GM12878 (cell line): Measurements from ENCODE around the gene ISM1. TPM values are rescaled to one million over a fixed set of nuclear protein-coding genes. Genes with fewer than 3 reads are reported as not detected.

Experiments
- ATAC-seq: fragments of 200-7000 bp; cut with Tn5 transposase; 3 replicates; pipeline ENCODE4 v1.9.1; 2020; ENCODE audit warnings: mild to moderate bottlenecking, moderate library complexity
- BruUV-seq: library from RNA; stranded (reverse); fragments of 400-500 nt; replicated peaks from 2 replicates; lab custom pipeline; 2021; lab: Mats Ljungman, UMichigan
- CTCF ChIA-PET: fragments of 300-600 bp; sonication (Branson Sonifier 250); formaldehyde crosslinking; extraction: SDS; loops from one replicate; lab custom pipeline; 2021; ENCODE audit warnings: inconsistent platforms; lab: Yijun Ruan, JAX
- POLR2A ChIA-PET: fragments of 350-600 bp; formaldehyde crosslinking; extraction: SDS; loops from one replicate; lab custom pipeline; 2021; ENCODE audit warnings: inconsistent platforms; lab: Charles Lee
- RAD21 ChIA-PET: fragments of 300-600 bp; sonication (Branson Sonifier 250); formaldehyde crosslinking; loops from one replicate; lab custom pipeline; 2023; ENCODE audit warnings: antibody characterized with exemption; ENCODE audit not compliant: unreplicated experiment; lab: Charles Lee
- SMC1A ChIA-PET: fragments of 300-600 bp; sonication (Branson Sonifier 250); formaldehyde crosslinking; loops from one replicate; lab custom pipeline; 2023; ENCODE audit not compliant: unreplicated experiment, uncharacterized antibody; lab: Charles Lee
- DNase-seq: peaks from one replicate; pipeline ENCODE4 v3.0.0-alpha.2; 2011; ENCODE audit warnings: low read depth, low spot score
- FAIRE-seq: peaks from 3 replicates; lab custom pipeline; 2011; peaks lifted over from hg19 to GRCh38; lab: Jason Lieb, UNC
- H2AFZ ChIP-seq: 2 replicates; pipeline ENCODE4 v1.6.0; 2011; ENCODE audit warnings: low read depth, low read length, control low read depth; ENCODE audit not compliant: control insufficient read depth
- H3K27ac ChIP-seq: 2 replicates; pipeline ENCODE4 v1.5.1; 2011; ENCODE audit warnings: control low read depth; ENCODE audit not compliant: control insufficient read depth, insufficient read depth
- H3K27me3 ChIP-seq, 2 experiments: replicated peaks in 1 of 2; 2 replicates each; pipeline versions ENCODE4 v1.6.0 to v1.6.1; 2011; ENCODE audit warnings: low read length in 1 of 2; ENCODE audit not compliant: control insufficient read depth in 2 of 2, insufficient read depth in 2 of 2
- H3K36me3 ChIP-seq, 2 experiments: 2 replicates each; pipeline ENCODE4 v1.5.1; 2011; ENCODE audit warnings: low read length in 1 of 2; ENCODE audit not compliant: control insufficient read depth in 2 of 2, insufficient read depth in 2 of 2
- H3K4me1 ChIP-seq: 2 replicates; pipeline ENCODE4 v1.6.1; 2011; ENCODE audit warnings: mild to moderate bottlenecking, low read length, moderate library complexity, mixed read lengths; ENCODE audit not compliant: control insufficient read depth, insufficient read depth
- H3K4me2 ChIP-seq: 2 replicates; pipeline ENCODE4 v1.6.0; 2011; ENCODE audit warnings: control low read depth; ENCODE audit not compliant: control insufficient read depth, insufficient read depth
- H3K4me3 ChIP-seq: fragments of 200-600 bp; sonication (generic); 2 replicates; pipeline ENCODE4 v1.5.1; 2016
- H3K79me2 ChIP-seq: 2 replicates; pipeline ENCODE4 v1.6.0; 2011; ENCODE audit warnings: low read length; ENCODE audit not compliant: control insufficient read depth, insufficient read depth
- H3K9ac ChIP-seq: 2 replicates; pipeline ENCODE4 v1.8.0; 2011; ENCODE audit warnings: low read length, control low read depth, mixed read lengths; ENCODE audit not compliant: control insufficient read depth, insufficient read depth
- H3K9me3 ChIP-seq: replicated peaks from 3 replicates; pipeline ENCODE4 v1.5.1; 2011; ENCODE audit warnings: mild to moderate bottlenecking, low read length; ENCODE audit not compliant: control insufficient read depth, insufficient read depth
- H4K20me1 ChIP-seq: 2 replicates; pipeline ENCODE4 v1.6.0; 2011; ENCODE audit not compliant: control insufficient read depth, insufficient read depth
- ASH2L ChIP-seq: fragments of 300-600, 200-600 bp; sonication (generic); IDR thresholded peaks from 2 replicates; pipeline ENCODE4 v1.6.1; 2017; ENCODE audit warnings: low read depth, mild to moderate bottlenecking, borderline replicate concordance
- BRCA1 ChIP-seq: IDR thresholded peaks from 2 replicates; pipeline ENCODE4 v1.6.1; 2011; ENCODE audit warnings: low read depth, low read length, improper control_type of control experiment
- CEBPZ ChIP-seq: fragments of 150-350 bp; IDR thresholded peaks from 2 replicates; pipeline ENCODE4 v1.6.1; 2016; ENCODE audit warnings: low read depth, low read length
- CHD4 ChIP-seq: fragments of 200-600 bp; sonication (generic); IDR thresholded peaks from 2 replicates; pipeline ENCODE4 v1.6.1; 2016; ENCODE audit warnings: mild to moderate bottlenecking
- FOS ChIP-seq: IDR thresholded peaks from 3 replicates; pipeline ENCODE4 v1.6.1; 2011; ENCODE audit warnings: borderline replicate concordance; ENCODE audit not compliant: insufficient read length; ENCODE audit errors: extremely low read depth
- HCFC1 ChIP-seq: fragments of 150-350 bp; IDR thresholded peaks from 2 replicates; pipeline ENCODE4 v1.6.1; 2014; ENCODE audit warnings: low read length
- HSF1 ChIP-seq: fragments of 150-350 bp; IDR thresholded peaks from 2 replicates; pipeline ENCODE4 v1.6.1; 2014; ENCODE audit warnings: mild to moderate bottlenecking, low read depth, low read length
- IKZF1 ChIP-seq: fragments of 450-650 bp; conservative IDR thresholded peaks from 2 replicates; pipeline ENCODE4 v1.6.1; 2017; ENCODE audit warnings: antibody characterized with exemption, mild to moderate bottlenecking
- IRF4 ChIP-seq: IDR thresholded peaks from 2 replicates; pipeline ENCODE4 v1.6.1; 2011; ENCODE audit warnings: low read depth, low read length
- MXI1 ChIP-seq: fragments of 150-350 bp; IDR thresholded peaks from 2 replicates; pipeline ENCODE4 v1.6.1; 2011; ENCODE audit warnings: low read depth, mild to moderate bottlenecking, inconsistent platforms, low read length, improper control_type of control experiment
- MYC ChIP-seq: IDR thresholded peaks from 2 replicates; pipeline ENCODE4 v1.6.1; 2011; ENCODE audit warnings: mild to moderate bottlenecking, low read length, moderate library complexity, inconsistent platforms; ENCODE audit not compliant: insufficient read depth, insufficient replicate concordance, insufficient read length, severe bottlenecking
- NBN ChIP-seq: fragments of 450-650 bp; IDR thresholded peaks from 2 replicates; pipeline ENCODE4 v1.6.1; 2016
- NR2F1 ChIP-seq: fragments of 450-650 bp; conservative IDR thresholded peaks from 2 replicates; pipeline ENCODE4 v1.6.1; 2017; ENCODE audit warnings: mild to moderate bottlenecking
- PAX8 ChIP-seq: fragments of 450-650 bp; IDR thresholded peaks from 2 replicates; pipeline ENCODE4 v1.6.1; 2017; ENCODE audit warnings: mild to moderate bottlenecking, moderate library complexity
- POU2F2 ChIP-seq: IDR thresholded peaks from 3 replicates; pipeline ENCODE4 v1.6.1; 2011; ENCODE audit warnings: low read depth, mild to moderate bottlenecking, low read length, borderline replicate concordance
- SIX5 ChIP-seq: IDR thresholded peaks from 2 replicates; pipeline ENCODE4 v1.6.1; 2011; ENCODE audit warnings: mild to moderate bottlenecking, low read depth, low read length, moderate library complexity; ENCODE audit not compliant: severe bottlenecking
- SMC3 ChIP-seq: IDR thresholded peaks from 2 replicates; pipeline ENCODE4 v1.6.1; 2011; ENCODE audit warnings: low read length, improper control_type of control experiment, borderline replicate concordance
- STAT3 ChIP-seq: IDR thresholded peaks from 2 replicates; pipeline ENCODE4 v1.6.1; 2011; ENCODE audit warnings: low read depth, low read length, improper control_type of control experiment
- TBL1XR1 ChIP-seq: IDR thresholded peaks from 2 replicates; pipeline ENCODE4 v1.6.1; 2012; ENCODE audit warnings: low read depth, low read length, improper control_type of control experiment
- ZZZ3 ChIP-seq: IDR thresholded peaks from 2 replicates; pipeline ENCODE4 v1.6.1; 2011; ENCODE audit warnings: low read depth; ENCODE audit not compliant: control insufficient read depth, insufficient read length
- WGBS: methylation state at CpG from one replicate; pipeline ENCODE4 v1.1.6; 2016; ENCODE audit warnings: low lambda C conversion rate; ENCODE audit not compliant: insufficient replicate concordance, insufficient coverage; ENCODE audit errors: missing lambda C conversion rate; 5-methylcytosine and 5-hydroxymethylcytosine counted together
- in situ Hi-C: fragments of 300-500 bp; cut with MboI; formaldehyde crosslinking; loops from 9 replicates; pipeline ENCODE4 v1.14.3; 2018; ENCODE audit warnings: mixed read lengths
- intact Hi-C: fragments of 100-400 bp; cut with micrococcal nuclease; formaldehyde crosslinking; loops from one replicate; pipeline ENCODE4 v1.14.2; 2022; ENCODE audit not compliant: unreplicated experiment
- polyA plus RNA-seq, 11 experiments: library from polyadenylated mRNA; depleted of rRNA in 4 of 11; unstranded in 6 of 11; stranded (reverse) in 5 of 11; fragments of >200 nt; fragmentation: Nextera tagmentation in 4 of 11; fragmentation: Illumina TruSeq in 1 of 11; extraction: Ambion mirVana in 4 of 11; extraction: Trizol in 1 of 11; gene quantifications; 1 replicate in 1 of 11; 2 replicates in 10 of 11; pipeline versions ENCODE4 v1.2.1 to v1.2.3, GENCODE V29; 2011 to 2016; ENCODE audit warnings: inconsistent platforms in 2 of 11, missing spikeins in 2 of 11, low read depth in 1 of 11
- total RNA-seq, 4 experiments: library from RNA; depleted of rRNA in 3 of 4; stranded (reverse); fragments of >200 nt in 3 of 4; fragmentation: Illumina TruSeq in 1 of 4; extraction: Trizol in 1 of 4; gene quantifications; 2 replicates each; pipeline versions ENCODE4 v1.2.1 to v1.2.3, GENCODE V29; 2013 to 2021

The ISM1 gene
- total and polyA plus RNA-seq, 10 of the 15 experiments (the other 5 are each of a cell fraction or from before 2014, with no cell fraction given): 0.01 to 0.03 TPM; not detected in 8

GRCh38 chr20:13267231-13267630 is 46.2 kb downstream of the ISM1 start:
- no peaks in the 10 kb centered on the region for H3K27me3 ChIP-seq
- ChIA-PET SMC1A (interaction anchor here (2.4 kb wide), 1 partner anchor 279 kb away, joined by 10 read pairs; no protein-coding TSS in a partner anchor), CTCF (no interaction called here), RAD21 (no interaction called here), POLR2A (no interaction called here)
- DNase-seq: no peak
- no peak for ATAC-seq
- intact Hi-C loops: no loop called here
- H3K4me1 ChIP-seq: no peaks in the 10 kb centered on the region
- H4K20me1 ChIP-seq: no peaks in the 10 kb centered on the region
- H3K9ac ChIP-seq: no peak overlapping the region
- H3K4me3 ChIP-seq: no peak overlapping the region
- no peaks in the 10 kb centered on the region for H3K36me3 ChIP-seq
- in situ Hi-C loops: loop anchor here (5.0 kb wide), 1 partner anchor 50 kb away; no protein-coding TSS in a partner anchor
- H2AFZ ChIP-seq: no peak overlapping the region
- H3K9me3 ChIP-seq: no peaks in the 10 kb centered on the region
- TF ChIP-seq ASH2L: no peak
- TF ChIP-seq SIX5: no peak
- TF ChIP-seq PAX8: no peak
- TF ChIP-seq MXI1: no peak
- TF ChIP-seq IKZF1: no peak
- no peak for TF ChIP-seq IRF4
- no peak for TF ChIP-seq HSF1
- no peak for TF ChIP-seq FOS
- TF ChIP-seq BRCA1: no peak
- no peak for TF ChIP-seq STAT3
- no peak for TF ChIP-seq CEBPZ
- TF ChIP-seq ZZZ3: no peak
- TF ChIP-seq SMC3: no peak
- no peak for TF ChIP-seq HCFC1
- TF ChIP-seq TBL1XR1: no peak
- no peak for TF ChIP-seq MYC
- TF ChIP-seq CHD4: no peak
- TF ChIP-seq POU2F2: no peak
- TF ChIP-seq NBN: no peak
- TF ChIP-seq NR2F1: no peak
- H3K4me2 ChIP-seq: no peak overlapping the region
- FAIRE-seq: no peak
- 45% methylated on average over 7 of the region's 7 CpGs for WGBS
- H3K79me2 ChIP-seq: no peaks in the 10 kb centered on the region
- no TSS peak for BruUV-seq
- no peak overlapping the region for H3K27ac ChIP-seq
